A549 treated with ZK216348 at 1 μM for 4 hours (cell line): ENCODE measurements around the gene TNMD. TPM values are rescaled to one million over a fixed set of nuclear protein-coding genes. Genes with fewer than 3 reads are reported as not detected.

Source experiments
- total RNA-seq: library from RNA; stranded (reverse); fragments of 200-300 nt; extraction: Qiagen RNA extraction; gene quantifications from 5 replicates; pipeline ENCODE4 v1.2.3, GENCODE V29; 2022; ENCODE audit warnings: low read depth

TNMD gene
- not detected in 5 replicates for total RNA-seq

GRCh38 chrX:100584611-100585010, at the start of gene TNMD:
TSS of gene TNMD (plus strand) at chrX:100584936. CDS start at chrX:100585019, 83 bp downstream.

GRCh38 chrX:100636321-100636991, 51.7 kb downstream of the TNMD start, which contains the start of gene TSPAN6:
TSS of gene TSPAN6 (minus strand) at chrX:100636806. CDS start at chrX:100636694, 112 bp downstream.

GRCh38 chrX:100643956-100644860, 59.5 kb downstream of the TNMD start, which contains the start of gene SRPX2:
TSS of gene SRPX2 (plus strand) at chrX:100644199. CDS start at chrX:100646323, 2,124 bp downstream.

Other genes starting within 250 kb of the TNMD start
- 0.02 to 0.06 TPM (median 0.04 TPM) in 3 of 5 replicates, not detected in the others for gene PCDH19, start 174.7 kb upstream of the TNMD start, total RNA-seq
- gene TSPAN6, start 51.9 kb downstream of the TNMD start, total RNA-seq, result 32.1 to 46.5 TPM (median 38.3 TPM) in 5 replicates
- 2.4 to 5.3 TPM (median 3.3 TPM) in 5 replicates for gene SRPX2, start 59.3 kb downstream of the TNMD start, total RNA-seq
- 1.6 to 3.6 TPM (median 2.8 TPM) in 5 replicates for gene SYTL4, start 147.2 kb downstream of the TNMD start, total RNA-seq
- gene CSTF2, start 235.5 kb downstream of the TNMD start, total RNA-seq, result 30.7 to 32.2 TPM (median 31.9 TPM) in 5 replicates